ENCODE measurements around the gene WWOX. TPM values are rescaled to one million over a fixed set of nuclear protein-coding genes. Genes with fewer than 3 reads are reported as not detected.

Gene WWOX
- total RNA-seq, 1 experiment from 2014 or later, result 15.6 TPM

DNA sequence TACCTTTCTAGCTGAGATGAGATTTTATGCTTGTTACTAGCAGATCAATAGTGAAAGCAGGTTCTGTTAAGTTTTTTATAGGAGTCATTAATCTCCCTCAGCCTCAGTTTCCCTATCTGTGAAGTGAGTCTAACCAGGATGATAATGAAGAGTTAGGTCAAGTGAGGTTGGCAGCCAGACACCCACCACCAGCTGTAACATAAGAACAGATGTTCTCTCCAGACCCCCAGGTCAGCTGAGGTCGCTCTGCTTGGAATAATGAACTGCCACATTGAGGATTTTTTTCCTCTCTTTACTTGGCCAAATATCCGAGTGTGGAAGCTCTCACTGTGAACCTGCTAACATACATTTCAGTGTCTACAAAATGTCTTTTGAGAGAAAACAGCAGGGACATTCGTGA is 389.6 kb downstream of the WWOX start:
- Histone ChIP-seq H3K56ac (ENCODE audit: insufficient read length, low read depth, low read length) (no peak overlapping the region), H3K79me1 (ENCODE audit: insufficient read depth, low read depth, low read length, poor library complexity, severe bottlenecking) (no peaks in the 10 kb centered on the region), H3K23ac (ENCODE audit: insufficient read length, low read depth, low read length) (no peak overlapping the region), H3T11ph (ENCODE audit: low read length) (no peak overlapping the region), H3K27ac (ENCODE audit: insufficient read length, low read depth, low read length) (no peak overlapping the region), H4K20me1 (ENCODE audit: control insufficient read depth, insufficient read depth, insufficient read length) (no peaks in the 10 kb centered on the region), H3K4me1 (ENCODE audit: insufficient read depth, low read length) (no peaks in the 10 kb centered on the region), H2AK5ac (ENCODE audit: insufficient read length, low read length) (no peak overlapping the region), H4K91ac (ENCODE audit: insufficient read length, low read depth, low read length) (no peak overlapping the region), H3K4me2 (ENCODE audit: insufficient read depth, insufficient read length, low read length) (no peak overlapping the region), H2BK120ac (ENCODE audit: low read depth, low read length, poor library complexity, severe bottlenecking) (no peak overlapping the region), H2BK20ac (ENCODE audit: low read depth, low read length, poor library complexity, severe bottlenecking) (no peak overlapping the region), H2BK5ac (ENCODE audit: insufficient read length, low read length) (no peak overlapping the region), H3K23me2 (ENCODE audit: insufficient read length, low read depth, low read length, poor library complexity, severe bottlenecking) (no peaks in the 10 kb centered on the region), H3K9ac (ENCODE audit: extremely low read depth, insufficient read length, low read length) (no peak overlapping the region), H3K14ac (ENCODE audit: insufficient read depth, low read length) (no peak overlapping the region), H3K79me2 (ENCODE audit: insufficient read depth, low read length) (no peaks in the 10 kb centered on the region), H3K4ac (ENCODE audit: low read depth, low read length) (no peak overlapping the region), H3K9me3 (ENCODE audit: control insufficient read depth, low read depth, low read length) (no peaks in the 10 kb centered on the region), H3K27me3 (ENCODE audit: insufficient read depth, low read length) (no peaks in the 10 kb centered on the region), H2BK12ac (ENCODE audit: insufficient read length, low read depth, low read length) (no peak overlapping the region), H4K8ac (replicated peaks; ENCODE audit: insufficient read length, low read depth, low read length) (no peak overlapping the region), H2AFZ (ENCODE audit: low read length) (no peak overlapping the region), H2BK15ac (ENCODE audit: low read depth, low read length) (no peak overlapping the region), H4K5ac (ENCODE audit: insufficient read length, low read depth, low read length) (no peak overlapping the region), H3K18ac (ENCODE audit: insufficient read length, low read depth, low read length) (no peak overlapping the region)
- TF ChIP-seq, protein P1, sequence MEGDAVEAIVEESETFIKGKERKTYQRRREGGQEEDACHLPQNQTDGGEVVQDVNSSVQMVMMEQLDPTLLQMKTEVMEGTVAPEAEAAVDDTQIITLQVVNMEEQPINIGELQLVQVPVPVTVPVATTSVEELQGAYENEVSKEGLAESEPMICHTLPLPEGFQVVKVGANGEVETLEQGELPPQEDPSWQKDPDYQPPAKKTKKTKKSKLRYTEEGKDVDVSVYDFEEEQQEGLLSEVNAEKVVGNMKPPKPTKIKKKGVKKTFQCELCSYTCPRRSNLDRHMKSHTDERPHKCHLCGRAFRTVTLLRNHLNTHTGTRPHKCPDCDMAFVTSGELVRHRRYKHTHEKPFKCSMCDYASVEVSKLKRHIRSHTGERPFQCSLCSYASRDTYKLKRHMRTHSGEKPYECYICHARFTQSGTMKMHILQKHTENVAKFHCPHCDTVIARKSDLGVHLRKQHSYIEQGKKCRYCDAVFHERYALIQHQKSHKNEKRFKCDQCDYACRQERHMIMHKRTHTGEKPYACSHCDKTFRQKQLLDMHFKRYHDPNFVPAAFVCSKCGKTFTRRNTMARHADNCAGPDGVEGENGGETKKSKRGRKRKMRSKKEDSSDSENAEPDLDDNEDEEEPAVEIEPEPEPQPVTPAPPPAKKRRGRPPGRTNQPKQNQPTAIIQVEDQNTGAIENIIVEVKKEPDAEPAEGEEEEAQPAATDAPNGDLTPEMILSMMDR (conservative IDR thresholded peaks at IDR 0.05), result no peak
- no peak for DNase-seq
- no peaks in the 10 kb centered on the region for H3K27me3 Mint-ChIP-seq (ENCODE audit: low read depth)
- H3K4me3 Mint-ChIP-seq, result no peak overlapping the region
- H3K9me3 Mint-ChIP-seq, result no peaks in the 10 kb centered on the region; a peak in 1 of 5 replicates
- peaks cover 0 to 3% (median 0%) of the 10 kb centered on the region in 3 experiments; a peak in 2 of 7 replicates for H3K36me3 Mint-ChIP-seq (ENCODE audit: insufficient read depth in 1 of 3, low read depth in 3 of 3)
- WGBS (ENCODE audit: extremely low coverage, insufficient read length, low lambda C conversion rate), result no CpG with 5 or more reads among the region's 3 CpGs
- no peak overlapping the region for H3K27ac Mint-ChIP-seq
- H3K4me1 Mint-ChIP-seq, result peaks cover 4 to 6% of the 10 kb centered on the region in 2 experiments
